Body of pancreas (tissue), 4 donors: ENCODE data around the gene PRM1. TPM values are rescaled to one million over a fixed set of nuclear protein-coding genes. Genes with fewer than 3 reads are reported as not detected.

Source experiments
- ATAC-seq: fragments of 150-250 bp; one replicate; pipeline ENCODE4 v1.9.1; 2016
- DNase-seq, 4 donors: peaks; one replicate each; pipeline ENCODE4 v3.0.0-alpha.2; 2019
- H3K27ac ChIP-seq, 4 donors: fragments of 200-600 bp; sonication (generic); 1 replicate in 3 of 4; 2 replicates in 1 of 4; pipeline versions ENCODE4 v1.5.1 to v1.6.1; 2016 to 2019; ENCODE audit warnings: mild to moderate bottlenecking in 1 of 4, mixed read lengths in 1 of 4, moderate library complexity in 1 of 4
- H3K27me3 ChIP-seq, 2 donors: fragments of 200-600 bp; sonication (generic); one replicate each; pipeline ENCODE4 v1.6.0; 2016; ENCODE audit warnings: mild to moderate bottlenecking in 1 of 2
- H3K36me3 ChIP-seq, 2 donors: fragments of 200-600 bp; sonication (generic); replicated peaks in 1 of 2; 2 replicates each; pipeline ENCODE4 v1.5.1; 2016; ENCODE audit warnings: low read depth in 2 of 2; ENCODE audit not compliant: insufficient read depth in 1 of 2
- H3K4me1 ChIP-seq: fragments of 200-600 bp; sonication (generic); one replicate; pipeline ENCODE4 v1.6.0; 2016
- H3K4me3 ChIP-seq, 2 donors: fragments of 200-600 bp; sonication (generic); 1 replicate in 1 of 2; 2 replicates in 1 of 2; pipeline ENCODE4 v1.5.1; 2016 to 2019
- H3K9me3 ChIP-seq, 3 donors: fragments of 200-600 bp; sonication (generic); 1 replicate in 2 of 3; 2 replicates in 1 of 3; pipeline ENCODE4 v1.5.1; 2016
- CTCF ChIP-seq, 7 experiments: fragments of 450-650 bp in 4 of 7; fragments of 200-600 bp in 3 of 7; sonication (generic) in 3 of 7; IDR thresholded peaks; one replicate each; pipeline ENCODE4 v1.5.1; 2016 to 2019; ENCODE audit warnings: antibody characterized with exemption in 7 of 7
- POLR2A ChIP-seq, 3 donors: fragments of 450-650 bp; IDR thresholded peaks; one replicate each; pipeline ENCODE4 v1.6.1; 2016; ENCODE audit warnings: antibody characterized with exemption in 3 of 3, mild to moderate bottlenecking in 2 of 3
- WGBS, 2 donors: methylation state at CpG; one replicate each; pipeline ENCODE4 v1.1.5; 2017; 5-methylcytosine and 5-hydroxymethylcytosine counted together
- intact Hi-C: fragments of 100-400 bp; cut with DNase I; formaldehyde crosslinking; loops from one replicate; pipeline ENCODE4 v1.15.1; 2023
- total RNA-seq, 2 donors: library from RNA; depleted of rRNA; stranded (reverse); fragments of >200 nt; gene quantifications; one replicate each; pipeline ENCODE4 v1.1.0, GENCODE V29; 2016

Gene PRM1
- total RNA-seq, 2 donors from 2014 or later = not detected

- no peak overlapping the region for H3K4me3 ChIP-seq
- intact Hi-C loops = no loop called here
- no peaks in the 10 kb centered on the region for H3K36me3 ChIP-seq
- ATAC-seq (no peak), DNase-seq (no peak)
- TF ChIP-seq POLR2A (IDR thresholded peaks at IDR 0.05) (no peak), CTCF (IDR thresholded peaks at IDR 0.05) (no peak)
- no peak overlapping the region for H3K27ac ChIP-seq
- peaks cover 16% of the 10 kb centered on the region for H3K4me1 ChIP-seq
- H3K9me3 ChIP-seq = no peaks in the 10 kb centered on the region
- WGBS, 2 donors = 63 to 71% methylated on average over 3 to 13 of the region's 13 CpGs
- no peaks in the 10 kb centered on the region for H3K27me3 ChIP-seq
Observed at GRCh38 chr16:11315510-11315909, 34.4 kb upstream of the PRM1 start.

DNA sequence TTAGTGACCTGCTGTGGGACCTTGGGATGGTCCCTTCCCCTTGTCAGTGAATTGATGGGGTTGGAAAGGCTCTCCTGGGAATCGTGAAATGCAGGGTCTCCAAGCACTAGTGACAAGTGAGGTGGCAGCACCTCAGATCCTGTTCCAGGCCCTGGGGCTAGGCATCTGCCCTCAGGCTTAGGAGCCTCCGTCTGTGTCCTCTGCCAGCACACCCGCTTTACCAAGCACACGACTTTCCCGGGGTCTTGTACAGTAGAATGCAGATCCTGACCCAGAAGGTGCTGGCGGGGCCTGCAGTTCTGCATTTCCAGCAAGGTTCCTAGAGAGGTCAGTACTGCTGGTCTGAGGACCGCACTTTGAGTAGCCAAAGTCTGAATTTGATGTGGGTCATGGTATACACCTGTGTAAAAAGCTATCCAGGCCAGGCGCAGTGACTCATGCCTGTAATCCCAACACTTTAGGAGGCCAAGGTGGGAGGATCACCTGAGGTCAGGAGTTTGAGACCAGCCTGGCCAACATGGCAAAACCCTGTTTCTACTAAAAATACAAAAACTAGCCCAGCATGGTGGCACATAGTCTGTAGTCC lies 33.3 kb upstream of the PRM1 start:
- no peak overlapping the region for H3K4me3 ChIP-seq
- intact Hi-C loops = no loop called here
- TF ChIP-seq CTCF (IDR thresholded peaks at IDR 0.05) = no peak
- TF ChIP-seq POLR2A (IDR thresholded peaks at IDR 0.05) = no peak
- H3K27me3 ChIP-seq = no peaks in the 10 kb centered on the region
- H3K4me1 ChIP-seq = peaks cover 16% of the 10 kb centered on the region
- ATAC-seq = no peak
- H3K9me3 ChIP-seq = no peaks in the 10 kb centered on the region
- no peak for DNase-seq
- H3K27ac ChIP-seq = no peak overlapping the region
- no peaks in the 10 kb centered on the region for H3K36me3 ChIP-seq
- 92 to 94% methylated on average over 8 of the region's 8 CpGs for WGBS, 2 donors

GRCh38 chr16:11313493-11314308 lies 32.6 kb upstream of the PRM1 start:
- Histone ChIP-seq H3K27ac (peak overlapping the region in 2 of 4 donors; percentile 35 to 50), H3K36me3 (no peaks in the 10 kb centered on the region), H3K4me3 (no peak overlapping the region), H3K27me3 (no peaks in the 10 kb centered on the region), H3K4me1 (peaks cover 16% of the 10 kb centered on the region), H3K9me3 (no peaks in the 10 kb centered on the region)
- WGBS, 2 donors = 82 to 92% methylated on average over 2 to 9 of the region's 9 CpGs
- no peak for ATAC-seq
- TF ChIP-seq CTCF (IDR thresholded peaks at IDR 0.05) (no peak), POLR2A (IDR thresholded peaks at IDR 0.05) (no peak)
- DNase-seq = no peak
- intact Hi-C loops = no loop called here

GRCh38 chr16:11312718-11313492 lies 31.8 kb upstream of the PRM1 start:
- no peaks in the 10 kb centered on the region for H3K9me3 ChIP-seq
- peak overlapping the region; percentile 35 to 65 (median 42) for H3K27ac ChIP-seq
- 28 to 40% methylated on average over 5 to 8 of the region's 8 CpGs for WGBS, 2 donors
- no peak for TF ChIP-seq POLR2A (IDR thresholded peaks at IDR 0.05)
- TF ChIP-seq CTCF (IDR thresholded peaks at IDR 0.05) = no peak
- intact Hi-C loops = no loop called here
- H3K36me3 ChIP-seq = no peaks in the 10 kb centered on the region
- peaks cover 16% of the 10 kb centered on the region for H3K4me1 ChIP-seq
- no peak overlapping the region for H3K4me3 ChIP-seq
- peak; percentile 71 for ATAC-seq
- peak; percentile 43 to 74 (median 64) for DNase-seq
- H3K27me3 ChIP-seq = no peaks in the 10 kb centered on the region
